Caco-2 (cell line): ENCODE measurements around the gene GRID1. TPM values are rescaled to one million over a fixed set of nuclear protein-coding genes. Genes with fewer than 3 reads are reported as not detected.

Experiments used
- BruUV-seq: library from RNA; stranded (reverse); fragments of 400-500 nt; replicated peaks from 2 replicates; lab custom pipeline; 2021; lab: Mats Ljungman, UMichigan
- CTCF ChIA-PET: fragments of 300-600 bp; sonication (Branson Sonifier 250); formaldehyde crosslinking; loops from one replicate; lab custom pipeline; 2022; ENCODE audit warnings: antibody characterized with exemption; lab: Charles Lee
- POLR2A ChIA-PET: fragments of 300-600 bp; sonication (Branson Sonifier 250); formaldehyde crosslinking; loops from one replicate; lab custom pipeline; 2022; ENCODE audit warnings: antibody characterized with exemption; lab: Charles Lee
- DNase-seq, 2 experiments: peaks; one replicate each; pipeline versions ENCODE4 v3.0.0 to v3.0.0-alpha.2; 2020 to 2022
- H3K27me3 ChIP-seq: replicated peaks from 2 replicates; pipeline ENCODE4 v1.6.0; 2011; ENCODE audit warnings: low read length; ENCODE audit not compliant: control insufficient read depth, insufficient read depth
- H3K36me3 ChIP-seq: 2 replicates; pipeline ENCODE4 v1.5.1; 2011; ENCODE audit warnings: low read length; ENCODE audit not compliant: control insufficient read depth, insufficient read depth
- H3K4me1 ChIP-seq: fragments of 250-450 bp; sonication (Bioruptor Pico); 2 replicates; pipeline ENCODE4 v1.5.1; 2020; ENCODE audit warnings: mild to moderate bottlenecking
- H3K4me3 ChIP-seq: 2 replicates; pipeline ENCODE4 v1.5.1; 2011; ENCODE audit warnings: low read depth, mild to moderate bottlenecking, control low read depth, low read length
- H3K9me3 ChIP-seq: fragments of 250-450 bp; sonication (Bioruptor Pico); 2 replicates; pipeline ENCODE4 v1.5.1; 2020; ENCODE audit warnings: mild to moderate bottlenecking, moderate library complexity
- H3K27ac Mint-ChIP-seq: one replicate; pipeline ENCODE4 v1.8.0; 2022; ENCODE audit warnings: mixed read lengths; ENCODE audit not compliant: unreplicated experiment
- H3K27me3 Mint-ChIP-seq: one replicate; pipeline ENCODE4 v1.8.0; 2022; ENCODE audit warnings: mixed read lengths; ENCODE audit not compliant: insufficient read depth, unreplicated experiment
- H3K36me3 Mint-ChIP-seq: one replicate; pipeline ENCODE4 v1.8.0; 2022; ENCODE audit warnings: mild to moderate bottlenecking, mixed read lengths; ENCODE audit not compliant: insufficient read depth, unreplicated experiment
- H3K4me1 Mint-ChIP-seq: one replicate; pipeline ENCODE4 v1.8.0; 2022; ENCODE audit warnings: low read depth, mixed read lengths; ENCODE audit not compliant: unreplicated experiment
- H3K4me3 Mint-ChIP-seq: one replicate; pipeline ENCODE4 v1.8.0; 2022; ENCODE audit warnings: mild to moderate bottlenecking, moderate library complexity, mixed read lengths; ENCODE audit not compliant: unreplicated experiment
- H3K9me3 Mint-ChIP-seq: one replicate; pipeline ENCODE4 v1.8.0; 2022; ENCODE audit warnings: mixed read lengths; ENCODE audit not compliant: unreplicated experiment
- CTCF ChIP-seq, 2 experiments: fragments of 200-600 bp in 1 of 2; IDR thresholded peaks; 1 replicate in 1 of 2; 2 replicates in 1 of 2; pipeline versions ENCODE4 v1.5.1 to v1.8.0; 2011 to 2022; ENCODE audit warnings: antibody characterized with exemption in 1 of 2, control low read depth in 1 of 2, inconsistent platforms in 1 of 2, low read depth in 1 of 2, low read length in 1 of 2, mild to moderate bottlenecking in 1 of 2, moderate library complexity in 1 of 2; ENCODE audit not compliant: insufficient read depth in 1 of 2, severe bottlenecking in 1 of 2, unreplicated experiment in 1 of 2
- intact Hi-C: fragments of 100-400 bp; cut with micrococcal nuclease; formaldehyde crosslinking; loops from one replicate; pipeline ENCODE4 v1.10.0; 2022; ENCODE audit not compliant: unreplicated experiment
- total RNA-seq: library from RNA; stranded (reverse); gene quantifications from 2 replicates; pipeline ENCODE4 v1.2.3, GENCODE V29; 2022

GRID1 gene
- total RNA-seq, 1 experiment from 2014 or later, result 8.0 TPM

DNA sequence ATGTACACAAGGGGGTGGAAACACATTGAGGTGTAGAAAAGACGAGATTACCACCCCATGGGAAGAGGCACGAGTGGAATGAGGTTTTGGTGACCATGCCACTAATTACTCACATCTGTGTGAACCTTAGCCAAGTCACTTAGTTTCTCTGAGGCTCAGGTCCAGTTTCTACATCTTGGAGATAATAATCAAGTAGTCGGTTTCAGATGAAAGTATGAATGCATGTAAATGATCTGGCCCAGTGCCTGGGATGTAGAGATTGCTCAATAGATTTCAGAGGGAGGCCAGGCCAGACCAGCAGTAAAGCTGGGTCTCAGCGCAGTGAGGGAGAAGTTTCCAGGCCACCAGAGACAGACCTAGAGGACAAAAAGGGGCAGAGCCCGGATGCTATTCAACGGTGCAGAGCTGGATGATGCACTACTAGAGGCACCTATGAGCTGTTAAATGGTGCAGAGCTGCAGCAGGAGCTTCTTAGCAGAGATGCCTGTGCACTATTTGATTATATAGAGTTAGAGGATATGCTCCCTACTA is 725.1 kb downstream of the GRID1 start:
- H3K27me3 ChIP-seq, result no peaks in the 10 kb centered on the region
- H3K4me1 ChIP-seq, result peaks cover 53% of the 10 kb centered on the region
- no peak overlapping the region for H3K4me3 Mint-ChIP-seq
- H3K4me3 ChIP-seq, result no peak overlapping the region
- no TSS peak for BruUV-seq
- H3K36me3 ChIP-seq, result no peaks in the 10 kb centered on the region
- DNase-seq, result peak in 1 of 2 experiments; percentile 4
- H3K9me3 ChIP-seq, result no peaks in the 10 kb centered on the region
- no peak for TF ChIP-seq CTCF (IDR thresholded peaks at IDR 0.05; ENCODE audit: insufficient read depth in 1 of 2, low read depth in 1 of 2, low read length in 1 of 2, severe bottlenecking in 1 of 2, unreplicated experiment in 1 of 2)
- peaks cover 10% of the 10 kb centered on the region for H3K9me3 Mint-ChIP-seq
- H3K36me3 Mint-ChIP-seq, result peaks cover 10% of the 10 kb centered on the region
- no peaks in the 10 kb centered on the region for H3K27me3 Mint-ChIP-seq
- POLR2A ChIA-PET, result no interaction called here
- intact Hi-C loops, result loop anchor here (1.0 to 10.0 kb wide), 4 partner anchors 20 to 231 kb away; no protein-coding TSS in a partner anchor
- CTCF ChIA-PET, result no interaction called here
- H3K4me1 Mint-ChIP-seq, result peaks cover 36% of the 10 kb centered on the region
- H3K27ac Mint-ChIP-seq, result peak overlapping the region; percentile 90

GRCh38 chr10:85638797-85639196 is 727.8 kb downstream of the GRID1 start:
- BruUV-seq, result no TSS peak
- no peak overlapping the region for H3K4me3 ChIP-seq
- no peaks in the 10 kb centered on the region for H3K9me3 ChIP-seq

GRCh38 chr10:85635650-85636049 is 730.9 kb downstream of the GRID1 start:
- H3K4me1 ChIP-seq, result peaks cover 3% of the 10 kb centered on the region
- no TSS peak for BruUV-seq
- no peak overlapping the region for H3K4me3 Mint-ChIP-seq
- H3K36me3 Mint-ChIP-seq, result no peaks in the 10 kb centered on the region
- no peaks in the 10 kb centered on the region for H3K27me3 ChIP-seq
- intact Hi-C loops, result no loop called here
- H3K9me3 ChIP-seq, result no peaks in the 10 kb centered on the region
- H3K4me3 ChIP-seq, result no peak overlapping the region
- ChIA-PET POLR2A (no interaction called here), CTCF (no interaction called here)
- TF ChIP-seq CTCF (IDR thresholded peaks at IDR 0.05; ENCODE audit: insufficient read depth in 1 of 2, low read depth in 1 of 2, low read length in 1 of 2, severe bottlenecking in 1 of 2, unreplicated experiment in 1 of 2), result no peak
- DNase-seq, result no peak
- H3K4me1 Mint-ChIP-seq, result peaks cover 9% of the 10 kb centered on the region
- H3K9me3 Mint-ChIP-seq, result peaks cover 16% of the 10 kb centered on the region
- H3K27me3 Mint-ChIP-seq, result no peaks in the 10 kb centered on the region
- H3K27ac Mint-ChIP-seq, result no peak overlapping the region
- no peaks in the 10 kb centered on the region for H3K36me3 ChIP-seq

More at GRCh38 chr10:85638797-85639196, 727.8 kb downstream of the GRID1 start:
- Histone ChIP-seq H3K4me1 (peaks cover 34% of the 10 kb centered on the region), H3K27me3 (no peaks in the 10 kb centered on the region), H3K36me3 (no peaks in the 10 kb centered on the region)
- Mint-ChIP-seq H3K36me3 (peaks cover 10% of the 10 kb centered on the region), H3K4me3 (no peak overlapping the region), H3K4me1 (peaks cover 32% of the 10 kb centered on the region), H3K9me3 (peaks cover 16% of the 10 kb centered on the region), H3K27ac (no peak overlapping the region), H3K27me3 (no peaks in the 10 kb centered on the region)
- ChIA-PET POLR2A (no interaction called here), CTCF (no interaction called here)
- no peak for DNase-seq
- TF ChIP-seq CTCF (IDR thresholded peaks at IDR 0.05; ENCODE audit: insufficient read depth in 1 of 2, low read depth in 1 of 2, low read length in 1 of 2, severe bottlenecking in 1 of 2, unreplicated experiment in 1 of 2), result no peak
- intact Hi-C loops, result no loop called here
